SK-N-SH (cell line): Measurements from ENCODE around the gene STK17B. TPM values are rescaled to one million over a fixed set of nuclear protein-coding genes. Genes with fewer than 3 reads are reported as not detected.

Source experiments
- CTCF ChIA-PET: fragments of 300-600, 350-600 bp; formaldehyde crosslinking; extraction: SDS; loops from one replicate; lab custom pipeline; 2021; lab: Yijun Ruan, JAX
- POLR2A ChIA-PET: fragments of 350-600 bp; sonication (Branson Sonifier 250); formaldehyde crosslinking; extraction: SDS; loops from one replicate; lab custom pipeline; 2020; ENCODE audit warnings: antibody characterized with exemption, inconsistent platforms; lab: Yijun Ruan, JAX
- DNase-seq: peaks from one replicate; pipeline ENCODE4 v3.0.0; 2012
- H2AFZ ChIP-seq: fragments of 200-600 bp; sonication (generic); 2 replicates; pipeline ENCODE4 v1.8.1; 2016; ENCODE audit warnings: antibody characterized with exemption, mild to moderate bottlenecking, low read depth
- H3F3A ChIP-seq: fragments of 200-600 bp; sonication (generic); replicated peaks from 2 replicates; pipeline ENCODE3; 2016; ENCODE audit warnings: antibody characterized with exemption, mild to moderate bottlenecking; ENCODE audit not compliant: insufficient read depth
- H3K27ac ChIP-seq, 2 experiments: fragments of 200-500 bp in 1 of 2; fragments of 200-600 bp in 1 of 2; sonication (Bioruptor generic) in 1 of 2; sonication (generic), shearing (Covaris generic) in 1 of 2; 2 replicates each; pipeline versions ENCODE4 v1.5.1 to v1.6.1; 2014 to 2016; ENCODE audit warnings: low read depth in 2 of 2, inconsistent platforms in 1 of 2, low read length in 1 of 2, mild to moderate bottlenecking in 1 of 2, mixed read lengths in 1 of 2
- H3K27me3 ChIP-seq: fragments of 200-600 bp; sonication (generic), shearing (Covaris generic); 2 replicates; pipeline ENCODE4 v1.6.1; 2016; ENCODE audit warnings: mixed run types; ENCODE audit not compliant: insufficient read depth
- H3K36me3 ChIP-seq, 2 experiments: fragments of 200-500 bp in 1 of 2; fragments of 200-600 bp in 1 of 2; sonication (Bioruptor generic) in 1 of 2; sonication (generic) in 1 of 2; replicated peaks in 1 of 2; 2 replicates each; pipeline versions ENCODE3 to v1.5.1; 2014 to 2016; ENCODE audit warnings: low read length in 1 of 2, mild to moderate bottlenecking in 1 of 2; ENCODE audit not compliant: insufficient read depth in 2 of 2, control insufficient read depth in 1 of 2
- H3K4me1 ChIP-seq, 2 experiments: fragments of 200-500 bp in 1 of 2; fragments of 200-600 bp in 1 of 2; sonication (Bioruptor generic) in 1 of 2; sonication (generic), shearing (Covaris generic) in 1 of 2; 2 replicates each; pipeline versions ENCODE4 v1.5.1 to v1.6.1; 2014 to 2016; ENCODE audit warnings: low read depth in 1 of 2, low read length in 1 of 2, mixed run types in 1 of 2; ENCODE audit not compliant: insufficient read depth in 2 of 2, control insufficient read depth in 1 of 2
- H3K4me2 ChIP-seq: fragments of 200-600 bp; sonication (generic), shearing (Covaris generic); 2 replicates; pipeline ENCODE4 v1.6.1; 2017; ENCODE audit warnings: mixed run types
- H3K4me3 ChIP-seq, 2 experiments: fragments of 200-500 bp in 1 of 2; fragments of 200-600 bp in 1 of 2; sonication (Bioruptor generic) in 1 of 2; sonication (generic), shearing (Covaris generic) in 1 of 2; 2 replicates each; pipeline versions ENCODE4 v1.5.1 to v1.8.1; 2014 to 2016; ENCODE audit warnings: low read depth in 2 of 2, inconsistent platforms in 1 of 2, low read length in 1 of 2, mild to moderate bottlenecking in 1 of 2, mixed read lengths in 1 of 2, moderate library complexity in 1 of 2
- H3K79me2 ChIP-seq: fragments of 200-600 bp; sonication (generic); 2 replicates; pipeline ENCODE4 v1.8.1; 2017; ENCODE audit warnings: mild to moderate bottlenecking; ENCODE audit not compliant: insufficient read depth
- H3K9ac ChIP-seq: fragments of 200-600 bp; sonication (generic); 2 replicates; pipeline ENCODE4 v1.6.1; 2017; ENCODE audit warnings: mixed run types
- H3K9me2 ChIP-seq: fragments of 200-600 bp; sonication (generic); 2 replicates; pipeline ENCODE4 v1.6.1; 2017; ENCODE audit warnings: mixed run types
- H3K9me3 ChIP-seq: fragments of 200-600 bp; sonication (generic); 2 replicates; pipeline ENCODE4 v1.6.1; 2017; ENCODE audit warnings: mixed run types, mild to moderate bottlenecking, moderate library complexity
- H4K20me1 ChIP-seq: fragments of 200-600 bp; sonication (generic); 2 replicates; pipeline ENCODE4 v1.6.1; 2017; ENCODE audit warnings: mild to moderate bottlenecking, mixed run types; ENCODE audit not compliant: insufficient read depth
- CHD2 ChIP-seq: fragments of 150-350 bp; IDR thresholded peaks from 2 replicates; pipeline ENCODE4 v1.6.1; 2018; ENCODE audit warnings: low read length; ENCODE audit not compliant: partially characterized antibody
- ELF1 ChIP-seq: IDR thresholded peaks from 2 replicates; pipeline ENCODE4 v1.4.0; 2012
- EP300 ChIP-seq, 2 experiments: IDR thresholded peaks; 2 replicates each; pipeline versions ENCODE4 v1.4.0 to v1.6.1; 2012; ENCODE audit warnings: borderline replicate concordance in 1 of 2, low read depth in 1 of 2, low read length in 1 of 2
- EZH2phosphoT487 ChIP-seq: fragments of 200-600 bp; sonication (generic); IDR thresholded peaks from 2 replicates; pipeline ENCODE4 v1.6.1; 2017; ENCODE audit warnings: low read depth, mixed run types, mild to moderate bottlenecking, antibody characterized with exemption, moderate library complexity, borderline replicate concordance
- FOSL2 ChIP-seq: IDR thresholded peaks from 2 replicates; pipeline ENCODE4 v1.4.0; 2012; ENCODE audit warnings: low read depth, mild to moderate bottlenecking, moderate library complexity, borderline replicate concordance
- FOXJ3 ChIP-seq: sonication (generic); formaldehyde crosslinking; IDR thresholded peaks from 2 replicates; pipeline ENCODE4 v1.5.1; 2020; ENCODE audit warnings: mild to moderate bottlenecking, missing genetic modification reagents
- FOXM1 ChIP-seq: IDR thresholded peaks from 2 replicates; pipeline ENCODE4 v1.4.0; 2012; ENCODE audit warnings: low read depth, mild to moderate bottlenecking
- GABPA ChIP-seq: IDR thresholded peaks from 2 replicates; pipeline ENCODE4 v1.4.0; 2012; ENCODE audit warnings: low read depth, mild to moderate bottlenecking
- GATA2 ChIP-seq: sonication (generic); formaldehyde crosslinking; IDR thresholded peaks from 2 replicates; pipeline ENCODE4 v1.5.0; 2020; ENCODE audit warnings: mild to moderate bottlenecking, missing genetic modification reagents
- MEF2A ChIP-seq: IDR thresholded peaks from 2 replicates; pipeline ENCODE4 v1.4.0; 2012; ENCODE audit warnings: low read depth, borderline replicate concordance
- MXI1 ChIP-seq: IDR thresholded peaks from 2 replicates; pipeline ENCODE4 v1.6.1; 2012; ENCODE audit warnings: mild to moderate bottlenecking, low read depth, low read length, improper control_type of control experiment
- NFIC ChIP-seq: IDR thresholded peaks from 2 replicates; pipeline ENCODE4 v1.4.0; 2012; ENCODE audit warnings: borderline replicate concordance
- NRF1 ChIP-seq: IDR thresholded peaks from 2 replicates; pipeline ENCODE4 v1.6.1; 2012; ENCODE audit warnings: low read depth, mild to moderate bottlenecking, low read length
- POLR2AphosphoS5 ChIP-seq: IDR thresholded peaks from 2 replicates; pipeline ENCODE4 v1.6.1; 2012; ENCODE audit warnings: low read depth, low read length
- RCOR1 ChIP-seq: fragments of 150-350 bp; IDR thresholded peaks from 2 replicates; pipeline ENCODE4 v1.6.1; 2017; ENCODE audit warnings: antibody characterized with exemption, low read length
- RFX5 ChIP-seq: IDR thresholded peaks from 2 replicates; pipeline ENCODE4 v1.6.1; 2012; ENCODE audit warnings: mild to moderate bottlenecking, improper control_type of control experiment, low read length
- SIN3A ChIP-seq: IDR thresholded peaks from 2 replicates; pipeline ENCODE4 v1.6.1; 2012; ENCODE audit warnings: low read depth, mild to moderate bottlenecking, low read length, moderate library complexity, borderline replicate concordance
- TAF1 ChIP-seq: IDR thresholded peaks from 2 replicates; pipeline ENCODE4 v1.6.1; 2012; ENCODE audit warnings: low read depth, mild to moderate bottlenecking, low read length, moderate library complexity, borderline replicate concordance
- TCF12 ChIP-seq: IDR thresholded peaks from 2 replicates; pipeline ENCODE4 v1.4.0; 2012
- TEAD4 ChIP-seq: IDR thresholded peaks from 2 replicates; pipeline ENCODE4 v1.4.0; 2012; ENCODE audit warnings: mild to moderate bottlenecking, borderline replicate concordance; ENCODE audit not compliant: insufficient read depth
- YY1 ChIP-seq: IDR thresholded peaks from 2 replicates; pipeline ENCODE4 v1.4.0; 2012; ENCODE audit warnings: low read depth, mild to moderate bottlenecking
- WGBS: methylation state at CpG from one replicate; pipeline ENCODE4 v1.1.6; 2017; ENCODE audit warnings: low lambda C conversion rate; 5-methylcytosine and 5-hydroxymethylcytosine counted together
- polyA plus RNA-seq, 3 experiments: library from polyadenylated mRNA; depleted of rRNA; stranded (reverse); fragments of >200 nt; gene quantifications; 2 replicates each; pipeline ENCODE4 v1.2.3, GENCODE V29; 2012
- TF ChIP-seq, protein P1 (sequence below): IDR thresholded peaks from 2 replicates; pipeline ENCODE4 v1.4.0; 2012; ENCODE audit warnings: low read depth
- TF ChIP-seq, protein P2 (sequence below): fragments of 150-350 bp; IDR thresholded peaks from 2 replicates; pipeline ENCODE4 v1.6.1; 2016; ENCODE audit warnings: mild to moderate bottlenecking, low read depth, low read length
- TF ChIP-seq, protein P3 (sequence below): IDR thresholded peaks from 2 replicates; pipeline ENCODE4 v1.4.0; 2012; ENCODE audit warnings: low read depth, borderline replicate concordance
- TF ChIP-seq, protein P4 (sequence below): IDR thresholded peaks from 2 replicates; pipeline ENCODE4 v1.6.1; 2012; ENCODE audit warnings: mild to moderate bottlenecking, low read depth, low read length, moderate library complexity
- TF ChIP-seq, protein P5 (sequence below): IDR thresholded peaks from 2 replicates; pipeline ENCODE4; 2012

The STK17B gene
- polyA plus RNA-seq, 1 of the 3 experiments (the other 2 are of a cell fraction), result 5.1 TPM

DNA sequence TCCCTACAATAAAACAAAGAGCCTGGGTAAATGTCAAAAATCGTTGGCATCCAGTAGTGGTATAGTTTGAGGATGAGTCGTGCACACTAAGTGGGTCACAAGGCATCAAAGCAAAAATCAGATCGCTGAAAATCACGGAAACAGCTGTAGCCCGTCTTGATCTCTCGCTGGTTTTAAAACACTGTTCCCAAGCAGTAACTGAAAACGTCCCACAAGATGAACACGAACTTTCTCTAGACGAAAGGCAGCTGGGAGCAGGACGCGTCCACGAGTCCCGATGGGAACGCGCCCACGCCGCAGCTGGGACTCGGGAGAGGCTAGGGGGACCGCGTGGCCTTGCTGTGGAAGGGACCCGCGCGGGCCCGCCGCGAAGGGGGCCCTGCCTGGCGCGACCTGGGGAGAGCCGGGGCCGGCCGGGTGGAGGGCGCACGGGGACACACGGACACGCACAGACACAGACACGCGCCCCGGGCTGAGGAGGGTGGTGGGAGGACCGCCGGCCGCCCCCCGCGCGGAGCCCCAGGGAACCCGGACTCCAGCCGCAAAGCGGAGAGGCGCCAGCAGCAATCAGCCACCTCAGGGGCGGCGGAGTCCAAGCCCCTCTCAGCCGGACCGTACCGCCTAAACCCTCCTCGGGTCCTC is 651 bp downstream of the STK17B start:
- Histone ChIP-seq H3K4me3 (peak overlapping the region; percentile 78 to 92), H3K4me2 (peak overlapping the region; percentile 90), H3K27me3 (no peaks in the 10 kb centered on the region), H3K79me2 (peaks cover 56% of the 10 kb centered on the region), H3K9ac (peak overlapping the region; percentile 89), H4K20me1 (peaks cover 18% of the 10 kb centered on the region; the same call in 1 of the 2 replicates), H2AFZ (peak overlapping the region; percentile 63; the same call in 1 of the 2 replicates), H3K36me3 (no peaks in the 10 kb centered on the region), H3K27ac (peak overlapping the region; percentile 69 to 83), H3F3A (peaks cover 29% of the 10 kb centered on the region), H3K9me3 (no peaks in the 10 kb centered on the region), H3K9me2 (no peaks in the 10 kb centered on the region), H3K4me1 (peaks cover 5 to 16% of the 10 kb centered on the region in 2 experiments; a peak in 3 of 4 replicates)
- ChIA-PET POLR2A (no interaction called here), CTCF (interaction anchor here (1.0 to 1.6 kb wide), 3 partner anchors 68 to 103 kb away, joined by 3 to 4 read pairs (median 3); partner anchors contain the start of gene DNAH7)
- no peak for DNase-seq
- 2% methylated on average over 13 of the region's 54 CpGs for WGBS
- TF ChIP-seq FOXM1, result no peak
- TF ChIP-seq CHD2, result no peak
- TF ChIP-seq, protein P1, sequence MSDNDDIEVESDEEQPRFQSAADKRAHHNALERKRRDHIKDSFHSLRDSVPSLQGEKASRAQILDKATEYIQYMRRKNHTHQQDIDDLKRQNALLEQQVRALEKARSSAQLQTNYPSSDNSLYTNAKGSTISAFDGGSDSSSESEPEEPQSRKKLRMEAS, result peak; percentile 2; the same call in 1 of the 2 replicates
- TF ChIP-seq YY1, result no peak
- no peak for TF ChIP-seq MEF2A
- no peak for TF ChIP-seq GATA2
- TF ChIP-seq EP300 (IDR thresholded peaks at IDR 0.05; ENCODE audit: borderline replicate concordance in 1 of 2, low read depth in 1 of 2, low read length in 1 of 2), result no peak
- TF ChIP-seq, protein P2, sequence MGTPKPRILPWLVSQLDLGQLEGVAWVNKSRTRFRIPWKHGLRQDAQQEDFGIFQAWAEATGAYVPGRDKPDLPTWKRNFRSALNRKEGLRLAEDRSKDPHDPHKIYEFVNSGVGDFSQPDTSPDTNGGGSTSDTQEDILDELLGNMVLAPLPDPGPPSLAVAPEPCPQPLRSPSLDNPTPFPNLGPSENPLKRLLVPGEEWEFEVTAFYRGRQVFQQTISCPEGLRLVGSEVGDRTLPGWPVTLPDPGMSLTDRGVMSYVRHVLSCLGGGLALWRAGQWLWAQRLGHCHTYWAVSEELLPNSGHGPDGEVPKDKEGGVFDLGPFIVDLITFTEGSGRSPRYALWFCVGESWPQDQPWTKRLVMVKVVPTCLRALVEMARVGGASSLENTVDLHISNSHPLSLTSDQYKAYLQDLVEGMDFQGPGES, result no peak
- no peak for TF ChIP-seq RFX5
- no peak for TF ChIP-seq GABPA
- TF ChIP-seq NRF1, result no peak
- peak; percentile 10; the same call in 1 of the 2 replicates for TF ChIP-seq ELF1
- 0 out of 2 replicates have a peak, but pooled peaks have one; percentile 26 for TF ChIP-seq FOXJ3 (CRISPR knock-in tag)
- no peak for TF ChIP-seq TCF12
- no peak; the same call in 1 of the 2 replicates for TF ChIP-seq NFIC
- TF ChIP-seq FOSL2, result no peak
- no peak for TF ChIP-seq TEAD4
- TF ChIP-seq POLR2AphosphoS5, result 0 out of 2 replicates have a peak, but pooled peaks have one; percentile 3
- TF ChIP-seq, protein P3, sequence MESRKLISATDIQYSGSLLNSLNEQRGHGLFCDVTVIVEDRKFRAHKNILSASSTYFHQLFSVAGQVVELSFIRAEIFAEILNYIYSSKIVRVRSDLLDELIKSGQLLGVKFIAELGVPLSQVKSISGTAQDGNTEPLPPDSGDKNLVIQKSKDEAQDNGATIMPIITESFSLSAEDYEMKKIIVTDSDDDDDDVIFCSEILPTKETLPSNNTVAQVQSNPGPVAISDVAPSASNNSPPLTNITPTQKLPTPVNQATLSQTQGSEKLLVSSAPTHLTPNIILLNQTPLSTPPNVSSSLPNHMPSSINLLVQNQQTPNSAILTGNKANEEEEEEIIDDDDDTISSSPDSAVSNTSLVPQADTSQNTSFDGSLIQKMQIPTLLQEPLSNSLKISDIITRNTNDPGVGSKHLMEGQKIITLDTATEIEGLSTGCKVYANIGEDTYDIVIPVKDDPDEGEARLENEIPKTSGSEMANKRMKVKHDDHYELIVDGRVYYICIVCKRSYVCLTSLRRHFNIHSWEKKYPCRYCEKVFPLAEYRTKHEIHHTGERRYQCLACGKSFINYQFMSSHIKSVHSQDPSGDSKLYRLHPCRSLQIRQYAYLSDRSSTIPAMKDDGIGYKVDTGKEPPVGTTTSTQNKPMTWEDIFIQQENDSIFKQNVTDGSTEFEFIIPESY, result no peak
- no peak; the same call in 1 of the 2 replicates for TF ChIP-seq TAF1
- TF ChIP-seq, protein P4, sequence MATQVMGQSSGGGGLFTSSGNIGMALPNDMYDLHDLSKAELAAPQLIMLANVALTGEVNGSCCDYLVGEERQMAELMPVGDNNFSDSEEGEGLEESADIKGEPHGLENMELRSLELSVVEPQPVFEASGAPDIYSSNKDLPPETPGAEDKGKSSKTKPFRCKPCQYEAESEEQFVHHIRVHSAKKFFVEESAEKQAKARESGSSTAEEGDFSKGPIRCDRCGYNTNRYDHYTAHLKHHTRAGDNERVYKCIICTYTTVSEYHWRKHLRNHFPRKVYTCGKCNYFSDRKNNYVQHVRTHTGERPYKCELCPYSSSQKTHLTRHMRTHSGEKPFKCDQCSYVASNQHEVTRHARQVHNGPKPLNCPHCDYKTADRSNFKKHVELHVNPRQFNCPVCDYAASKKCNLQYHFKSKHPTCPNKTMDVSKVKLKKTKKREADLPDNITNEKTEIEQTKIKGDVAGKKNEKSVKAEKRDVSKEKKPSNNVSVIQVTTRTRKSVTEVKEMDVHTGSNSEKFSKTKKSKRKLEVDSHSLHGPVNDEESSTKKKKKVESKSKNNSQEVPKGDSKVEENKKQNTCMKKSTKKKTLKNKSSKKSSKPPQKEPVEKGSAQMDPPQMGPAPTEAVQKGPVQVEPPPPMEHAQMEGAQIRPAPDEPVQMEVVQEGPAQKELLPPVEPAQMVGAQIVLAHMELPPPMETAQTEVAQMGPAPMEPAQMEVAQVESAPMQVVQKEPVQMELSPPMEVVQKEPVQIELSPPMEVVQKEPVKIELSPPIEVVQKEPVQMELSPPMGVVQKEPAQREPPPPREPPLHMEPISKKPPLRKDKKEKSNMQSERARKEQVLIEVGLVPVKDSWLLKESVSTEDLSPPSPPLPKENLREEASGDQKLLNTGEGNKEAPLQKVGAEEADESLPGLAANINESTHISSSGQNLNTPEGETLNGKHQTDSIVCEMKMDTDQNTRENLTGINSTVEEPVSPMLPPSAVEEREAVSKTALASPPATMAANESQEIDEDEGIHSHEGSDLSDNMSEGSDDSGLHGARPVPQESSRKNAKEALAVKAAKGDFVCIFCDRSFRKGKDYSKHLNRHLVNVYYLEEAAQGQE, result no peak
- no peak for TF ChIP-seq RCOR1
- peak; percentile 62; the same call in 1 of the 2 replicates for TF ChIP-seq SIN3A
- TF ChIP-seq, protein P5, sequence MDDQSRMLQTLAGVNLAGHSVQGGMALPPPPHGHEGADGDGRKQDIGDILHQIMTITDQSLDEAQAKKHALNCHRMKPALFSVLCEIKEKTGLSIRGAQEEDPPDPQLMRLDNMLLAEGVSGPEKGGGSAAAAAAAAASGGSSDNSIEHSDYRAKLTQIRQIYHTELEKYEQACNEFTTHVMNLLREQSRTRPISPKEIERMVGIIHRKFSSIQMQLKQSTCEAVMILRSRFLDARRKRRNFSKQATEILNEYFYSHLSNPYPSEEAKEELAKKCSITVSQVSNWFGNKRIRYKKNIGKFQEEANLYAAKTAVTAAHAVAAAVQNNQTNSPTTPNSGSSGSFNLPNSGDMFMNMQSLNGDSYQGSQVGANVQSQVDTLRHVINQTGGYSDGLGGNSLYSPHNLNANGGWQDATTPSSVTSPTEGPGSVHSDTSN, result peak; percentile 19; the same call in 1 of the 2 replicates
- TF ChIP-seq EZH2phosphoT487, result no peak
- TF ChIP-seq MXI1, result peak; percentile 27
